Neural cell (in vitro differentiated cells): Measurements from ENCODE around the gene RGS13. TPM values are rescaled to one million over a fixed set of nuclear protein-coding genes. Genes with fewer than 3 reads are reported as not detected.

Experiments
- H2AFZ ChIP-seq: fragments of 200-600, 300-800 bp; sonication (generic), shearing (Covaris generic); 2 replicates; pipeline ENCODE4 v1.6.0; 2014; ENCODE audit warnings: low read depth, mild to moderate bottlenecking, antibody characterized with exemption, low read length, moderate library complexity
- H3F3A ChIP-seq: fragments of 200-600 bp; shearing (Covaris generic); 2 replicates; pipeline ENCODE4 v1.6.1; 2016; ENCODE audit warnings: mild to moderate bottlenecking, moderate library complexity, mixed read lengths, antibody characterized with exemption, low read length; ENCODE audit not compliant: insufficient read depth, poor library complexity, severe bottlenecking
- H3K27ac ChIP-seq: fragments of 200-600, 300-800 bp; sonication (generic), shearing (Covaris generic); 2 replicates; pipeline ENCODE4 v1.5.1; 2014; ENCODE audit warnings: mild to moderate bottlenecking, low read length, moderate library complexity
- H3K27me3 ChIP-seq: fragments of 300-800, 200-600 bp; sonication (generic), shearing (Covaris generic); 2 replicates; pipeline ENCODE4 v1.6.0; 2014; ENCODE audit warnings: mild to moderate bottlenecking, low read depth, low read length, moderate library complexity; ENCODE audit not compliant: insufficient read depth
- H3K36me3 ChIP-seq: fragments of 300-800, 200-600 bp; sonication (generic), shearing (Covaris generic); 2 replicates; pipeline ENCODE4 v1.5.1; 2014; ENCODE audit warnings: mild to moderate bottlenecking, antibody characterized with exemption, low read length, moderate library complexity; ENCODE audit not compliant: insufficient read depth
- H3K4me2 ChIP-seq: fragments of 300-800, 200-600 bp; sonication (generic), shearing (Covaris generic); 2 replicates; pipeline ENCODE4 v1.6.0; 2014; ENCODE audit warnings: mild to moderate bottlenecking, low read length
- H3K4me3 ChIP-seq: fragments of 300-800, 200-600 bp; sonication (generic), shearing (Covaris generic); 2 replicates; pipeline ENCODE4 v1.5.1; 2014; ENCODE audit warnings: mild to moderate bottlenecking, low read length, moderate library complexity
- H3K79me2 ChIP-seq: fragments of 200-600 bp; shearing (Covaris generic); replicated peaks from 2 replicates; pipeline ENCODE4 v1.6.0; 2014; ENCODE audit warnings: mild to moderate bottlenecking, low read length, moderate library complexity; ENCODE audit not compliant: insufficient read depth
- H3K9ac ChIP-seq: fragments of 300-800, 200-600 bp; sonication (generic), shearing (Covaris generic); 2 replicates; pipeline ENCODE4 v1.6.1; 2016; ENCODE audit warnings: mild to moderate bottlenecking, low read length, mixed read lengths
- H3K9me2 ChIP-seq: fragments of 200-600 bp; shearing (Covaris generic); 2 replicates; pipeline ENCODE4 v1.6.1; 2016; ENCODE audit warnings: mild to moderate bottlenecking, low read length, mixed read lengths; ENCODE audit not compliant: insufficient read depth
- H3K9me3 ChIP-seq: fragments of 200-600, 300-800 bp; sonication (generic), shearing (Covaris generic); 2 replicates; pipeline ENCODE4 v1.6.1; 2016; ENCODE audit warnings: mild to moderate bottlenecking, mixed run types, low read length, moderate library complexity, mixed read lengths
- H4K20me1 ChIP-seq: fragments of 200-600 bp; shearing (Covaris generic); 2 replicates; pipeline ENCODE4 v1.6.1; 2016; ENCODE audit warnings: mild to moderate bottlenecking, mixed run types; ENCODE audit not compliant: insufficient read depth
- CTCF ChIP-seq: fragments of 450-650 bp; IDR thresholded peaks from 2 replicates; pipeline ENCODE4 v1.5.1; 2014; ENCODE audit warnings: antibody characterized with exemption, mild to moderate bottlenecking, moderate library complexity; ENCODE audit not compliant: poor library complexity, severe bottlenecking
- EP300 ChIP-seq: fragments of 450-650 bp; conservative IDR thresholded peaks from 2 replicates; pipeline ENCODE4 v1.6.1; 2014; ENCODE audit warnings: antibody characterized with exemption, mild to moderate bottlenecking, moderate library complexity; ENCODE audit not compliant: poor library complexity, severe bottlenecking
- EZH2 ChIP-seq: fragments of 200-600, 300-800 bp; shearing (Covaris generic), sonication (generic); IDR thresholded peaks from 2 replicates; pipeline ENCODE4 v1.6.1; 2014; ENCODE audit warnings: antibody characterized with exemption, low read length, borderline replicate concordance, mild to moderate bottlenecking; ENCODE audit not compliant: insufficient read depth, poor library complexity, severe bottlenecking
- MXI1 ChIP-seq: fragments of 450-650 bp; conservative IDR thresholded peaks from 2 replicates; pipeline ENCODE4 v1.6.1; 2014; ENCODE audit warnings: antibody characterized with exemption, mild to moderate bottlenecking; ENCODE audit not compliant: poor library complexity, severe bottlenecking
- POLR2AphosphoS5 ChIP-seq: IDR thresholded peaks from 2 replicates; pipeline ENCODE4 v1.6.1; 2012
- RAD21 ChIP-seq: fragments of 450-650 bp; conservative IDR thresholded peaks from 2 replicates; pipeline ENCODE4 v1.6.1; 2014; ENCODE audit warnings: antibody characterized with exemption, mild to moderate bottlenecking, moderate library complexity
- REST ChIP-seq: IDR thresholded peaks from 2 replicates; pipeline ENCODE4 v1.6.1; 2012; ENCODE audit warnings: borderline replicate concordance
- SMC3 ChIP-seq: fragments of 450-650 bp; conservative IDR thresholded peaks from 2 replicates; pipeline ENCODE4 v1.6.1; 2014; ENCODE audit warnings: antibody characterized with exemption, mild to moderate bottlenecking, moderate library complexity; ENCODE audit not compliant: poor library complexity
- TAF1 ChIP-seq: IDR thresholded peaks from 2 replicates; pipeline ENCODE4 v1.6.1; 2012; ENCODE audit warnings: low read depth
- polyA plus RNA-seq: library from polyadenylated mRNA; depleted of rRNA; stranded (reverse); fragments of >200 nt; gene quantifications from 2 replicates; pipeline ENCODE4 v1.2.3, GENCODE V29; 2014

Gene RGS13
- polyA plus RNA-seq, 1 donor from 2014 or later, result not detected

- Histone ChIP-seq H3K79me2 (no peaks in the 10 kb centered on the region), H3K9ac (no peak overlapping the region), H3K27ac (no peak overlapping the region), H3K27me3 (no peaks in the 10 kb centered on the region), H3K9me3 (no peaks in the 10 kb centered on the region), H2AFZ (no peak overlapping the region), H3K36me3 (no peaks in the 10 kb centered on the region), H3K4me2 (no peak overlapping the region), H3F3A (no peaks in the 10 kb centered on the region), H3K9me2 (no peaks in the 10 kb centered on the region), H4K20me1 (no peaks in the 10 kb centered on the region), H3K4me3 (no peak overlapping the region)
- no peak for TF ChIP-seq MXI1
- no peak for TF ChIP-seq CTCF
- no peak for TF ChIP-seq EZH2
- TF ChIP-seq REST, result no peak
- no peak for TF ChIP-seq EP300
- no peak for TF ChIP-seq TAF1
- TF ChIP-seq POLR2AphosphoS5, result no peak
- TF ChIP-seq RAD21, result no peak
- TF ChIP-seq SMC3, result no peak
These were observed 27.3 kb upstream of the RGS13 start for GRCh38 chr1:192608671-192609070.

- no peaks in the 10 kb centered on the region for H3K79me2 ChIP-seq
- no peaks in the 10 kb centered on the region for H3K27me3 ChIP-seq
- no peak overlapping the region for H3K4me3 ChIP-seq
- H3K36me3 ChIP-seq, result no peaks in the 10 kb centered on the region
- H3K27ac ChIP-seq, result no peak overlapping the region
- H2AFZ ChIP-seq, result no peak overlapping the region
- no peak overlapping the region for H3K4me2 ChIP-seq
- no peak for TF ChIP-seq MXI1
- no peak for TF ChIP-seq RAD21
- TF ChIP-seq TAF1, result no peak
- TF ChIP-seq SMC3, result no peak
- TF ChIP-seq EZH2, result no peak
- no peak for TF ChIP-seq CTCF
- no peak for TF ChIP-seq REST
- no peak for TF ChIP-seq POLR2AphosphoS5
- no peak for TF ChIP-seq EP300
- H3K9me2 ChIP-seq, result no peaks in the 10 kb centered on the region
- H3K9me3 ChIP-seq, result no peaks in the 10 kb centered on the region
- no peaks in the 10 kb centered on the region for H3F3A ChIP-seq
- H4K20me1 ChIP-seq, result no peaks in the 10 kb centered on the region
- H3K9ac ChIP-seq, result no peak overlapping the region
These were observed 26.6 kb upstream of the RGS13 start for GRCh38 chr1:192609110-192610079.
